ENCODE results near the gene UMODL1.

DNA sequence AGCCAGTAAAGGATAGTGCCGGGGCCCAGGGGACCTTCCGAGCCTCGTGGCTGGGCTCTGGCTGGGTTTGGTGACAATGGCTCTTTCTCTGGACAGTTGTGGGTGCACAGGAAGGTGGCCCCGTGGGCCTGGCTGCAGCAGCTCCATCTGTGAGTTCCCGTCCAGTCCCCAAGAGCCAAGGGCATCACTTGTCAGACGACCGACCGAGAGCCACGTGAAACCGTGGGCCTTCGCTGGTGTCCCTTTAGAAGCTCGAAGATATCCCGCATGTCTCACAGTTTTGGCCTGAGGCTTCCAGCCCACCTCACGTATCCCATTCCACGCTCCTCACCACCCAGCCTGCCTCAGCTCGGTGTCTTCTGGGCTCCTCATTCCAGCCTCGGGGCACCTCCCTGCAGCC, 27.2 kb upstream of the UMODL1 start:
- TF ChIP-seq, protein P1, sequence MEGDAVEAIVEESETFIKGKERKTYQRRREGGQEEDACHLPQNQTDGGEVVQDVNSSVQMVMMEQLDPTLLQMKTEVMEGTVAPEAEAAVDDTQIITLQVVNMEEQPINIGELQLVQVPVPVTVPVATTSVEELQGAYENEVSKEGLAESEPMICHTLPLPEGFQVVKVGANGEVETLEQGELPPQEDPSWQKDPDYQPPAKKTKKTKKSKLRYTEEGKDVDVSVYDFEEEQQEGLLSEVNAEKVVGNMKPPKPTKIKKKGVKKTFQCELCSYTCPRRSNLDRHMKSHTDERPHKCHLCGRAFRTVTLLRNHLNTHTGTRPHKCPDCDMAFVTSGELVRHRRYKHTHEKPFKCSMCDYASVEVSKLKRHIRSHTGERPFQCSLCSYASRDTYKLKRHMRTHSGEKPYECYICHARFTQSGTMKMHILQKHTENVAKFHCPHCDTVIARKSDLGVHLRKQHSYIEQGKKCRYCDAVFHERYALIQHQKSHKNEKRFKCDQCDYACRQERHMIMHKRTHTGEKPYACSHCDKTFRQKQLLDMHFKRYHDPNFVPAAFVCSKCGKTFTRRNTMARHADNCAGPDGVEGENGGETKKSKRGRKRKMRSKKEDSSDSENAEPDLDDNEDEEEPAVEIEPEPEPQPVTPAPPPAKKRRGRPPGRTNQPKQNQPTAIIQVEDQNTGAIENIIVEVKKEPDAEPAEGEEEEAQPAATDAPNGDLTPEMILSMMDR (IDR thresholded peaks at IDR 0.05 in 8 of 11, conservative IDR thresholded peaks at IDR 0.05 in 3 of 11), result no peak
- TF ChIP-seq POLR2A (IDR thresholded peaks at IDR 0.05), result no peak
